ENCODE data around the gene SDK1. TPM values are rescaled to one million over a fixed set of nuclear protein-coding genes. Genes with fewer than 3 reads are reported as not detected.
A peak's percentile ranks its signal among the peaks of the same experiment; 100 is the strongest.

The SDK1 gene
- total and polyA plus RNA-seq, 2 experiments from 2014 or later, result 2.1 to 10.0 TPM

DNA sequence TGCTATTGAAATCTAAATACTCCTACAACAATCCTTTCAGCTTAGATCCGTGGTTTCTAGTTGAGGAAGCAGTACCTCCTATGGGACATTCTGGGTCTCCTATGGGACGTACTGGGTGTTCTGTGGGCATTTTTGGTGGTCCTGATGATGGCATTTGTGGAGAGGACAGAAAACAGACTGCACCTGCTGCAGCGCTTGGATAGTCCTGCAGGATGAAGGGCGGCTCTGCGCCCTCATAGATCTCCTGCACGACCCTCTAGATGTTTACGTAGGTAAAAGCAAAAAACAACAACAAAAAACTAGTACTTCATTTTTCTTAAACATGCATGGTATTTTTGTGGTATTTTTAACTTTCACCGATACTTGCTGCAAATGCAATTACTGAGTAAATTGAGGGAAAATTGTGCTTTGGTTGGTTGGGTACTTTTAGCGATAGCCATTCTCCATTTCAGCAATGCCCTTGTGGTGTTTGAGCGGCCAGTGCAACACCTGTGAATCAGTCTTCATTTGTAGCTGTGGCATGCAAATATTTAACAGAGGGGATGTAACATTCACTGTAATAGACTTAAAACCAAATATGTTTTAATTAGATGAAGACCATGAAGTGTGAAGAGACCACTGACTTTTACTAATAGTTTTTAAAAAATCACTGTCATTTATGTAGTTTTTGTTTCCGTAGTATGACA is 461.2 kb downstream of the SDK1 start:
- no peak overlapping the region for H3K4me3 ChIP-seq
- Mint-ChIP-seq H3K36me3 (ENCODE audit: low read depth) (peaks cover 3% of the 10 kb centered on the region; the same call in 2 of the 3 replicates), H3K27me3 (ENCODE audit: insufficient read depth, low read depth, poor library complexity) (peaks cover 4% of the 10 kb centered on the region), H3K4me1 (peaks cover 6% of the 10 kb centered on the region; the same call in 2 of the 3 replicates), H3K4me3 (no peak overlapping the region), H3K9me3 (no peaks in the 10 kb centered on the region; the same call in 2 of the 3 replicates), H3K27ac (no peak overlapping the region)
- ATAC-seq (peak; percentile 45; the same call in 1 of the 3 replicates), DNase-seq (ENCODE audit: low spot score) (peak; percentile 23)
- H3K4me2 ChIP-seq, result no peak overlapping the region
- H2AFZ ChIP-seq, result no peak overlapping the region
- no peaks in the 10 kb centered on the region for H3K79me2 ChIP-seq (replicated peaks; ENCODE audit: insufficient read depth)
- H3K36me3 ChIP-seq (ENCODE audit: insufficient read depth), result no peaks in the 10 kb centered on the region
- H3K4me1 ChIP-seq (ENCODE audit: insufficient read depth), result no peaks in the 10 kb centered on the region
- H4K20me1 ChIP-seq (replicated peaks; ENCODE audit: insufficient read depth), result no peaks in the 10 kb centered on the region
- no peaks in the 10 kb centered on the region for H3K9me2 ChIP-seq (ENCODE audit: insufficient read depth)
- TF ChIP-seq CREB1 (CRISPR knock-in tag; IDR thresholded peaks at IDR 0.05; ENCODE audit: low read depth) (no peak), POLR2AphosphoS5 (IDR thresholded peaks at IDR 0.05; ENCODE audit: low read depth) (no peak), EZH2phosphoT487 (IDR thresholded peaks at IDR 0.05; ENCODE audit: unreplicated experiment) (no peak)
- TF ChIP-seq, protein P1, sequence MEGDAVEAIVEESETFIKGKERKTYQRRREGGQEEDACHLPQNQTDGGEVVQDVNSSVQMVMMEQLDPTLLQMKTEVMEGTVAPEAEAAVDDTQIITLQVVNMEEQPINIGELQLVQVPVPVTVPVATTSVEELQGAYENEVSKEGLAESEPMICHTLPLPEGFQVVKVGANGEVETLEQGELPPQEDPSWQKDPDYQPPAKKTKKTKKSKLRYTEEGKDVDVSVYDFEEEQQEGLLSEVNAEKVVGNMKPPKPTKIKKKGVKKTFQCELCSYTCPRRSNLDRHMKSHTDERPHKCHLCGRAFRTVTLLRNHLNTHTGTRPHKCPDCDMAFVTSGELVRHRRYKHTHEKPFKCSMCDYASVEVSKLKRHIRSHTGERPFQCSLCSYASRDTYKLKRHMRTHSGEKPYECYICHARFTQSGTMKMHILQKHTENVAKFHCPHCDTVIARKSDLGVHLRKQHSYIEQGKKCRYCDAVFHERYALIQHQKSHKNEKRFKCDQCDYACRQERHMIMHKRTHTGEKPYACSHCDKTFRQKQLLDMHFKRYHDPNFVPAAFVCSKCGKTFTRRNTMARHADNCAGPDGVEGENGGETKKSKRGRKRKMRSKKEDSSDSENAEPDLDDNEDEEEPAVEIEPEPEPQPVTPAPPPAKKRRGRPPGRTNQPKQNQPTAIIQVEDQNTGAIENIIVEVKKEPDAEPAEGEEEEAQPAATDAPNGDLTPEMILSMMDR (conservative IDR thresholded peaks at IDR 0.05; ENCODE audit: low read depth in 2 of 2), result peak in 1 of 2 experiments; percentile 15; a peak in 1 of 4 replicates
- no peak overlapping the region for H3K27ac ChIP-seq (ENCODE audit: low read depth)
- H3K27me3 ChIP-seq (ENCODE audit: insufficient read depth), result no peaks in the 10 kb centered on the region
- H3F3A ChIP-seq (replicated peaks; ENCODE audit: low read depth), result no peaks in the 10 kb centered on the region

GRCh38 chr7:3767917-3768777 is 467.1 kb downstream of the SDK1 start:
- H3K36me3 Mint-ChIP-seq (ENCODE audit: low read depth), result no peaks in the 10 kb centered on the region
- peaks cover 18% of the 10 kb centered on the region for H3K4me1 Mint-ChIP-seq
- Histone ChIP-seq H3K4me2 (no peak overlapping the region), H3F3A (replicated peaks; ENCODE audit: low read depth) (no peaks in the 10 kb centered on the region), H3K36me3 (ENCODE audit: insufficient read depth) (no peaks in the 10 kb centered on the region), H3K9me2 (ENCODE audit: insufficient read depth) (no peaks in the 10 kb centered on the region), H3K4me1 (ENCODE audit: insufficient read depth) (no peaks in the 10 kb centered on the region), H4K20me1 (replicated peaks; ENCODE audit: insufficient read depth) (no peaks in the 10 kb centered on the region), H3K27me3 (ENCODE audit: insufficient read depth) (no peaks in the 10 kb centered on the region), H3K27ac (ENCODE audit: low read depth) (no peak overlapping the region), H2AFZ (no peak overlapping the region), H3K79me2 (replicated peaks; ENCODE audit: insufficient read depth) (no peaks in the 10 kb centered on the region), H3K4me3 (no peak overlapping the region)
- H3K4me3 Mint-ChIP-seq, result no peak overlapping the region
- DNase-seq (ENCODE audit: low spot score), result no peak
- H3K9me3 Mint-ChIP-seq, result peaks cover 2% of the 10 kb centered on the region; the same call in 2 of the 3 replicates
- H3K27ac Mint-ChIP-seq, result peak overlapping the region; percentile 22; the same call in 1 of the 2 replicates
- no peak for ATAC-seq
- TF ChIP-seq NANOG (IDR thresholded peaks at IDR 0.05; ENCODE audit: borderline replicate concordance) (no peak), STAT1 (IDR thresholded peaks at IDR 0.05; ENCODE audit: unreplicated experiment) (no peak), JUNB (IDR thresholded peaks at IDR 0.05; ENCODE audit: unreplicated experiment) (no peak), POLR2AphosphoS5 (IDR thresholded peaks at IDR 0.05; ENCODE audit: low read depth) (no peak), EZH2 (IDR thresholded peaks at IDR 0.05; ENCODE audit: low read depth, unreplicated experiment) (no peak), CREB1 (CRISPR knock-in tag; IDR thresholded peaks at IDR 0.05; ENCODE audit: low read depth) (no peak)
- TF ChIP-seq, protein P2, sequence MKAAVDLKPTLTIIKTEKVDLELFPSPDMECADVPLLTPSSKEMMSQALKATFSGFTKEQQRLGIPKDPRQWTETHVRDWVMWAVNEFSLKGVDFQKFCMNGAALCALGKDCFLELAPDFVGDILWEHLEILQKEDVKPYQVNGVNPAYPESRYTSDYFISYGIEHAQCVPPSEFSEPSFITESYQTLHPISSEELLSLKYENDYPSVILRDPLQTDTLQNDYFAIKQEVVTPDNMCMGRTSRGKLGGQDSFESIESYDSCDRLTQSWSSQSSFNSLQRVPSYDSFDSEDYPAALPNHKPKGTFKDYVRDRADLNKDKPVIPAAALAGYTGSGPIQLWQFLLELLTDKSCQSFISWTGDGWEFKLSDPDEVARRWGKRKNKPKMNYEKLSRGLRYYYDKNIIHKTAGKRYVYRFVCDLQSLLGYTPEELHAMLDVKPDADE (IDR thresholded peaks at IDR 0.05), result no peak
- TF ChIP-seq, protein P3, sequence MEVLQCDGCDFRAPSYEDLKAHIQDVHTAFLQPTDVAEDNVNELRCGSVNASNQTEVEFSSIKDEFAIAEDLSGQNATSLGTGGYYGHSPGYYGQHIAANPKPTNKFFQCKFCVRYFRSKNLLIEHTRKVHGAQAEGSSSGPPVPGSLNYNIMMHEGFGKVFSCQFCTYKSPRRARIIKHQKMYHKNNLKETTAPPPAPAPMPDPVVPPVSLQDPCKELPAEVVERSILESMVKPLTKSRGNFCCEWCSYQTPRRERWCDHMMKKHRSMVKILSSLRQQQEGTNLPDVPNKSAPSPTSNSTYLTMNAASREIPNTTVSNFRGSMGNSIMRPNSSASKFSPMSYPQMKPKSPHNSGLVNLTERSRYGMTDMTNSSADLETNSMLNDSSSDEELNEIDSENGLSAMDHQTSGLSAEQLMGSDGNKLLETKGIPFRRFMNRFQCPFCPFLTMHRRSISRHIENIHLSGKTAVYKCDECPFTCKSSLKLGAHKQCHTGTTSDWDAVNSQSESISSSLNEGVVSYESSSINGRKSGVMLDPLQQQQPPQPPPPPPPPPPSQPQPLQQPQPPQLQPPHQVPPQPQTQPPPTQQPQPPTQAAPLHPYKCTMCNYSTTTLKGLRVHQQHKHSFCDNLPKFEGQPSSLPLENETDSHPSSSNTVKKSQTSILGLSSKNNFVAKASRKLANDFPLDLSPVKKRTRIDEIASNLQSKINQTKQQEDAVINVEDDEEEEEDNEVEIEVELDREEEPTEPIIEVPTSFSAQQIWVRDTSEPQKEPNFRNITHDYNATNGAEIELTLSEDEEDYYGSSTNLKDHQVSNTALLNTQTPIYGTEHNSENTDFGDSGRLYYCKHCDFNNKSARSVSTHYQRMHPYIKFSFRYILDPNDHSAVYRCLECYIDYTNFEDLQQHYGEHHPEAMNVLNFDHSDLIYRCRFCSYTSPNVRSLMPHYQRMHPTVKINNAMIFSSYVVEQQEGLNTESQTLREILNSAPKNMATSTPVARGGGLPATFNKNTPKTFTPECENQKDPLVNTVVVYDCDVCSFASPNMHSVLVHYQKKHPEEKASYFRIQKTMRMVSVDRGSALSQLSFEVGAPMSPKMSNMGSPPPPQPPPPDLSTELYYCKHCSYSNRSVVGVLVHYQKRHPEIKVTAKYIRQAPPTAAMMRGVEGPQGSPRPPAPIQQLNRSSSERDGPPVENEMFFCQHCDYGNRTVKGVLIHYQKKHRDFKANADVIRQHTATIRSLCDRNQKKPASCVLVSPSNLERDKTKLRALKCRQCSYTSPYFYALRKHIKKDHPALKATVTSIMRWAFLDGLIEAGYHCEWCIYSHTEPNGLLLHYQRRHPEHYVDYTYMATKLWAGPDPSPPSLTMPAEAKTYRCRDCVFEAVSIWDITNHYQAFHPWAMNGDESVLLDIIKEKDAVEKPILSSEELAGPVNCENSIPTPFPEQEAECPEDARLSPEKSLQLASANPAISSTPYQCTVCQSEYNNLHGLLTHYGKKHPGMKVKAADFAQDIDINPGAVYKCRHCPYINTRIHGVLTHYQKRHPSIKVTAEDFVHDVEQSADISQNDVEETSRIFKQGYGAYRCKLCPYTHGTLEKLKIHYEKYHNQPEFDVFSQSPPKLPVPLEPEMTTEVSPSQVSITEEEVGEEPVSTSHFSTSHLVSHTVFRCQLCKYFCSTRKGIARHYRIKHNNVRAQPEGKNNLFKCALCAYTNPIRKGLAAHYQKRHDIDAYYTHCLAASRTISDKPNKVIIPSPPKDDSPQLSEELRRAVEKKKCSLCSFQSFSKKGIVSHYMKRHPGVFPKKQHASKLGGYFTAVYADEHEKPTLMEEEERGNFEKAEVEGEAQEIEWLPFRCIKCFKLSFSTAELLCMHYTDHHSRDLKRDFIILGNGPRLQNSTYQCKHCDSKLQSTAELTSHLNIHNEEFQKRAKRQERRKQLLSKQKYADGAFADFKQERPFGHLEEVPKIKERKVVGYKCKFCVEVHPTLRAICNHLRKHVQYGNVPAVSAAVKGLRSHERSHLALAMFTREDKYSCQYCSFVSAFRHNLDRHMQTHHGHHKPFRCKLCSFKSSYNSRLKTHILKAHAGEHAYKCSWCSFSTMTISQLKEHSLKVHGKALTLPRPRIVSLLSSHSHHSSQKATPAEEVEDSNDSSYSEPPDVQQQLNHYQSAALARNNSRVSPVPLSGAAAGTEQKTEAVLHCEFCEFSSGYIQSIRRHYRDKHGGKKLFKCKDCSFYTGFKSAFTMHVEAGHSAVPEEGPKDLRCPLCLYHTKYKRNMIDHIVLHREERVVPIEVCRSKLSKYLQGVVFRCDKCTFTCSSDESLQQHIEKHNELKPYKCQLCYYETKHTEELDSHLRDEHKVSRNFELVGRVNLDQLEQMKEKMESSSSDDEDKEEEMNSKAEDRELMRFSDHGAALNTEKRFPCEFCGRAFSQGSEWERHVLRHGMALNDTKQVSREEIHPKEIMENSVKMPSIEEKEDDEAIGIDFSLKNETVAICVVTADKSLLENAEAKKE (CRISPR knock-in tag; IDR thresholded peaks at IDR 0.05), result no peak
- H3K27me3 Mint-ChIP-seq (ENCODE audit: insufficient read depth, low read depth, poor library complexity), result peaks cover 4% of the 10 kb centered on the region

Data from GM23338 (cell line).